ACC112 (cell line): Measurements from ENCODE around the gene PAEP.

Experiments
- H2AFZ ChIP-seq: fragments of 200-600 bp; sonication (generic); one replicate; pipeline ENCODE4 v1.6.0; 2017; ENCODE audit warnings: antibody characterized with exemption, low read length; ENCODE audit not compliant: unreplicated experiment
- H3K27ac ChIP-seq: fragments of 200-600 bp; sonication (generic); 2 replicates; pipeline ENCODE4 v1.5.1; 2014; ENCODE audit warnings: low read depth, mild to moderate bottlenecking, antibody characterized with exemption, low read length, moderate library complexity
- H3K27me3 ChIP-seq: fragments of 200-600 bp; sonication (generic); 2 replicates; pipeline ENCODE4 v1.6.1; 2014; ENCODE audit warnings: mild to moderate bottlenecking, antibody characterized with exemption, low read length, moderate library complexity, mixed read lengths; ENCODE audit not compliant: insufficient read depth
- H3K36me3 ChIP-seq: fragments of 200-600 bp; sonication (generic); 2 replicates; pipeline ENCODE4 v1.6.1; 2016; ENCODE audit warnings: mild to moderate bottlenecking, antibody characterized with exemption, low read length, moderate library complexity, mixed read lengths; ENCODE audit not compliant: insufficient read depth
- H3K4me1 ChIP-seq: fragments of 200-600 bp; sonication (generic); one replicate; pipeline ENCODE4 v1.6.1; 2016; ENCODE audit warnings: low read length, mixed read lengths; ENCODE audit not compliant: insufficient read depth, unreplicated experiment, control insufficient read depth
- H3K4me3 ChIP-seq: fragments of 200-600 bp; sonication (generic); 2 replicates; pipeline ENCODE4 v1.5.1; 2014; ENCODE audit warnings: mild to moderate bottlenecking, low read depth, low read length
- H3K79me2 ChIP-seq: fragments of 200-600 bp; sonication (generic); one replicate; pipeline ENCODE4 v1.6.0; 2016; ENCODE audit warnings: low read length; ENCODE audit not compliant: control insufficient read depth, unreplicated experiment, insufficient read depth

The PAEP gene

GRCh38 chr9:135567311-135567710 is 5.8 kb downstream of the PAEP start:
- Histone ChIP-seq H2AFZ (no peak overlapping the region), H3K27ac (no peak overlapping the region), H3K4me1 (no peaks in the 10 kb centered on the region), H3K79me2 (no peaks in the 10 kb centered on the region), H3K36me3 (no peaks in the 10 kb centered on the region), H3K4me3 (no peak overlapping the region), H3K27me3 (peaks cover 56% of the 10 kb centered on the region)

GRCh38 chr9:135568026-135568425 is 6.5 kb downstream of the PAEP start:
- Histone ChIP-seq H3K27me3 (peaks cover 62% of the 10 kb centered on the region), H3K4me1 (no peaks in the 10 kb centered on the region), H3K27ac (no peak overlapping the region), H2AFZ (no peak overlapping the region), H3K36me3 (no peaks in the 10 kb centered on the region), H3K4me3 (no peak overlapping the region), H3K79me2 (no peaks in the 10 kb centered on the region)

GRCh38 chr9:135570456-135570855 is 8.9 kb downstream of the PAEP start:
- Histone ChIP-seq H3K4me1 (no peaks in the 10 kb centered on the region), H3K27ac (no peak overlapping the region), H3K79me2 (no peaks in the 10 kb centered on the region), H3K27me3 (peaks cover 69% of the 10 kb centered on the region), H2AFZ (no peak overlapping the region), H3K4me3 (no peak overlapping the region), H3K36me3 (no peaks in the 10 kb centered on the region)

- Histone ChIP-seq H3K79me2 (no peaks in the 10 kb centered on the region), H3K4me3 (no peak overlapping the region), H3K27me3 (peaks cover 64% of the 10 kb centered on the region), H2AFZ (no peak overlapping the region), H3K4me1 (no peaks in the 10 kb centered on the region), H3K36me3 (no peaks in the 10 kb centered on the region), H3K27ac (no peak overlapping the region)
Observed at GRCh38 chr9:135572233-135572632, 10.7 kb downstream of the PAEP start.

GRCh38 chr9:135573124-135573523 is 11.6 kb downstream of the PAEP start:
- Histone ChIP-seq H2AFZ (no peak overlapping the region), H3K27ac (no peak overlapping the region), H3K27me3 (peaks cover 60% of the 10 kb centered on the region), H3K4me3 (no peak overlapping the region), H3K36me3 (no peaks in the 10 kb centered on the region), H3K79me2 (no peaks in the 10 kb centered on the region), H3K4me1 (no peaks in the 10 kb centered on the region)

GRCh38 chr9:135574331-135574730 is 12.8 kb downstream of the PAEP start:
- Histone ChIP-seq H3K36me3 (no peaks in the 10 kb centered on the region), H3K4me3 (no peak overlapping the region), H3K4me1 (no peaks in the 10 kb centered on the region), H3K27me3 (peaks cover 55% of the 10 kb centered on the region), H3K27ac (no peak overlapping the region), H2AFZ (no peak overlapping the region), H3K79me2 (no peaks in the 10 kb centered on the region)

- Histone ChIP-seq H3K4me3 (no peak overlapping the region), H3K27ac (no peak overlapping the region), H3K4me1 (no peaks in the 10 kb centered on the region), H3K27me3 (peaks cover 56% of the 10 kb centered on the region), H2AFZ (no peak overlapping the region), H3K36me3 (no peaks in the 10 kb centered on the region), H3K79me2 (no peaks in the 10 kb centered on the region)
Observed at GRCh38 chr9:135574943-135575342, 13.4 kb downstream of the PAEP start.

- Histone ChIP-seq H3K27ac (no peak overlapping the region), H2AFZ (no peak overlapping the region), H3K27me3 (peaks cover 55% of the 10 kb centered on the region)
Observed at GRCh38 chr9:135575995-135576631, 14.6 kb downstream of the PAEP start.

GRCh38 chr9:135577256-135577655 is 15.7 kb downstream of the PAEP start:
- no peaks in the 10 kb centered on the region for H3K36me3 ChIP-seq
- no peak overlapping the region for H3K4me3 ChIP-seq
- no peak overlapping the region for H2AFZ ChIP-seq
- H3K4me1 ChIP-seq, result no peaks in the 10 kb centered on the region
- peaks cover 55% of the 10 kb centered on the region for H3K27me3 ChIP-seq
- no peak overlapping the region for H3K27ac ChIP-seq
- H3K79me2 ChIP-seq, result no peaks in the 10 kb centered on the region

More at GRCh38 chr9:135575995-135576631, 14.6 kb downstream of the PAEP start:
- Histone ChIP-seq H3K4me1 (no peaks in the 10 kb centered on the region), H3K36me3 (no peaks in the 10 kb centered on the region), H3K79me2 (no peaks in the 10 kb centered on the region), H3K4me3 (no peak overlapping the region)

- Histone ChIP-seq H3K79me2 (no peaks in the 10 kb centered on the region), H3K36me3 (no peaks in the 10 kb centered on the region), H3K4me3 (no peak overlapping the region), H3K27ac (no peak overlapping the region), H2AFZ (no peak overlapping the region), H3K4me1 (no peaks in the 10 kb centered on the region), H3K27me3 (peaks cover 40% of the 10 kb centered on the region)
Observed at GRCh38 chr9:135579356-135579755, 17.8 kb downstream of the PAEP start.

- Histone ChIP-seq H3K27me3 (peaks cover 34% of the 10 kb centered on the region), H3K36me3 (no peaks in the 10 kb centered on the region), H3K79me2 (no peaks in the 10 kb centered on the region), H2AFZ (no peak overlapping the region), H3K4me3 (no peak overlapping the region), H3K4me1 (no peaks in the 10 kb centered on the region), H3K27ac (no peak overlapping the region)
Observed at GRCh38 chr9:135579889-135580660, 18.5 kb downstream of the PAEP start.
